DND-41 (cell line): ENCODE measurements around the gene EML1.

Experiments used
- ATAC-seq: fragments of 200-7000 bp; cut with Tn5 transposase; 3 replicates; pipeline ENCODE4 v1.9.1; 2021; ENCODE audit warnings: low read depth; ENCODE audit not compliant: insufficient read depth
- DNase-seq: peaks from one replicate; pipeline ENCODE4 v3.0.0-alpha.2; 2020
- H2AFZ ChIP-seq: 2 replicates; pipeline ENCODE4 v1.6.0; 2012; ENCODE audit warnings: low read depth, low read length
- H3K27ac ChIP-seq: 2 replicates; pipeline ENCODE4 v1.5.1; 2012; ENCODE audit warnings: low read length, inconsistent platforms
- H3K27me3 ChIP-seq: fragments of 200-600 bp; sonication (generic); 2 replicates; pipeline ENCODE4 v1.6.0; 2012; ENCODE audit warnings: low read length, mild to moderate bottlenecking, inconsistent platforms; ENCODE audit not compliant: insufficient read depth, poor library complexity
- H3K36me3 ChIP-seq: 2 replicates; pipeline ENCODE4 v1.5.1; 2012; ENCODE audit warnings: low read length, inconsistent platforms; ENCODE audit not compliant: insufficient read depth
- H3K4me1 ChIP-seq: 2 replicates; pipeline ENCODE4 v1.5.1; 2012; ENCODE audit warnings: mild to moderate bottlenecking, low read length; ENCODE audit not compliant: insufficient read depth
- H3K4me2 ChIP-seq: 2 replicates; pipeline ENCODE4 v1.6.0; 2012; ENCODE audit warnings: mild to moderate bottlenecking, moderate library complexity, low read length, inconsistent platforms; ENCODE audit not compliant: insufficient read depth
- H3K4me3 ChIP-seq, 2 experiments: fragments of 200-600 bp in 1 of 2; shearing (Covaris generic) in 1 of 2; 2 replicates each; pipeline ENCODE4 v1.5.1; 2012 to 2016; ENCODE audit warnings: inconsistent platforms in 2 of 2, low read length in 2 of 2, mild to moderate bottlenecking in 2 of 2, low read depth in 1 of 2, moderate library complexity in 1 of 2
- H3K79me2 ChIP-seq: 2 replicates; pipeline ENCODE4 v1.6.0; 2012; ENCODE audit warnings: low read length, inconsistent platforms; ENCODE audit not compliant: insufficient read depth
- H3K9ac ChIP-seq: 2 replicates; pipeline ENCODE4 v1.6.0; 2012; ENCODE audit warnings: low read depth, mild to moderate bottlenecking, inconsistent platforms, low read length, moderate library complexity
- H3K9me3 ChIP-seq: 2 replicates; pipeline ENCODE4 v1.5.1; 2012; ENCODE audit warnings: low read length, moderate library complexity, mild to moderate bottlenecking, inconsistent platforms; ENCODE audit not compliant: insufficient read depth, severe bottlenecking
- H4K20me1 ChIP-seq: 2 replicates; pipeline ENCODE4 v1.6.0; 2012; ENCODE audit warnings: low read length; ENCODE audit not compliant: insufficient read depth
- CTCF ChIP-seq: IDR thresholded peaks from 2 replicates; pipeline ENCODE4 v1.5.1; 2012; ENCODE audit warnings: borderline replicate concordance, low read length, moderate library complexity, mild to moderate bottlenecking; ENCODE audit not compliant: poor library complexity, severe bottlenecking; ENCODE audit errors: extremely low read depth
- EZH2 ChIP-seq: IDR thresholded peaks from 3 replicates; pipeline ENCODE4 v1.6.1; 2012; ENCODE audit warnings: borderline replicate concordance, low read depth, mild to moderate bottlenecking, moderate library complexity, low read length, inconsistent platforms; ENCODE audit not compliant: severe bottlenecking

The EML1 gene

GRCh38 chr14:99931308-99931707 lies 138.1 kb downstream of the EML1 start:
- Histone ChIP-seq H3K27me3 (peaks cover 7% of the 10 kb centered on the region), H3K4me2 (no peak overlapping the region), H3K4me3 (no peak overlapping the region), H3K79me2 (no peaks in the 10 kb centered on the region), H3K36me3 (no peaks in the 10 kb centered on the region), H2AFZ (no peak overlapping the region), H3K9me3 (no peaks in the 10 kb centered on the region), H4K20me1 (no peaks in the 10 kb centered on the region), H3K27ac (no peak overlapping the region), H3K9ac (no peak overlapping the region), H3K4me1 (no peaks in the 10 kb centered on the region)
- ATAC-seq, result no peak
- TF ChIP-seq CTCF (no peak), EZH2 (no peak)
- no peak for DNase-seq

DNA sequence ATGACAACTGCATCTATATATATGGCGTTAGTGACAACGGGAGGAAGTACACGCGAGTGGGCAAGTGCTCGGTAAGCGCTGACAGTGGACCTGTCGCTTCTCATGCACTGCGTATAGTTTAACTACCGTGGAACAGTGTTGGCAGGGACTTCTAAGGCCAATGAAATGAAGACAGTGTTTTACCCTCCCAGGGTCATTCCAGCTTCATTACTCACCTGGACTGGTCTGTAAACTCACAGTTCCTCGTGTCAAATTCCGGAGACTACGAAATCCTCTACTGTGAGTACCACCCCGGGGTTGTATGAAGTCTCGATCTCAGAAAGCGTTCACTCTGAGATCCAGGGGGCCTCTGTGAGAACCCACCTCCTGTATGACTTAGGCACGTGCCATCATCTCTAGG lies 142.8 kb downstream of the EML1 start:
- peaks cover 7% of the 10 kb centered on the region for H3K27me3 ChIP-seq
- no peak overlapping the region for H3K9ac ChIP-seq
- H3K36me3 ChIP-seq, result no peaks in the 10 kb centered on the region
- H4K20me1 ChIP-seq, result no peaks in the 10 kb centered on the region
- no peak overlapping the region for H3K27ac ChIP-seq
- no peak overlapping the region for H3K4me2 ChIP-seq
- H3K79me2 ChIP-seq, result no peaks in the 10 kb centered on the region
- H3K4me3 ChIP-seq, result no peak overlapping the region
- TF ChIP-seq EZH2 (no peak), CTCF (no peak)
- H2AFZ ChIP-seq, result no peak overlapping the region
- no peak for DNase-seq
- H3K9me3 ChIP-seq, result no peaks in the 10 kb centered on the region
- no peak for ATAC-seq
- no peaks in the 10 kb centered on the region for H3K4me1 ChIP-seq

GRCh38 chr14:99936738-99937474 lies 143.7 kb downstream of the EML1 start:
- DNase-seq, result no peak
- no peaks in the 10 kb centered on the region for H3K79me2 ChIP-seq
- H2AFZ ChIP-seq, result no peak overlapping the region
- H3K4me2 ChIP-seq, result no peak overlapping the region
- H3K9me3 ChIP-seq, result no peaks in the 10 kb centered on the region
- peak; percentile 58; the same call in 2 of the 3 replicates for ATAC-seq
- no peak overlapping the region for H3K27ac ChIP-seq
- peaks cover 7% of the 10 kb centered on the region for H3K27me3 ChIP-seq
- no peaks in the 10 kb centered on the region for H3K4me1 ChIP-seq
- no peak overlapping the region for H3K9ac ChIP-seq
- H3K4me3 ChIP-seq, result no peak overlapping the region
- no peaks in the 10 kb centered on the region for H3K36me3 ChIP-seq
- no peaks in the 10 kb centered on the region for H4K20me1 ChIP-seq
- TF ChIP-seq CTCF (peak; percentile 20), EZH2 (no peak)
